ENCODE results near the gene MPZL1. TPM values are rescaled to one million over a fixed set of nuclear protein-coding genes. Genes with fewer than 3 reads are reported as not detected.

MPZL1 gene
- total RNA-seq, 2 experiments from 2014 or later, result 1.2 to 1.5 TPM

- CTCF ChIA-PET, result no interaction called here
- H3K27ac Mint-ChIP-seq, result no peak overlapping the region
Observed at GRCh38 chr1:167776151-167776550, 54.4 kb downstream of the MPZL1 start.

GRCh38 chr1:167776616-167777268, 55.0 kb downstream of the MPZL1 start:
- H3K27ac ChIP-seq (ENCODE audit: low read depth in 1 of 2, low read length in 2 of 2), result no peak overlapping the region
- no peaks in the 10 kb centered on the region for H3K27me3 ChIP-seq (ENCODE audit: control insufficient read depth in 1 of 2, insufficient read depth in 2 of 2, low read length in 2 of 2)
- ChIA-PET CTCF (no interaction called here), POLR2A (no interaction called here)
- no peaks in the 10 kb centered on the region for H3K27me3 Mint-ChIP-seq
- H3K4me3 ChIP-seq (ENCODE audit: low read length), result no peak overlapping the region
- intact Hi-C loops (cut with DNase I, micrococcal nuclease), result no loop called here
- H3K27ac Mint-ChIP-seq, result peak overlapping the region; percentile 19
- H3K36me3 Mint-ChIP-seq (ENCODE audit: low read depth), result peaks cover 44% of the 10 kb centered on the region
- peaks cover 0 to 3% of the 10 kb centered on the region in 2 experiments for H3K9me3 ChIP-seq (ENCODE audit: control insufficient read depth in 1 of 2, insufficient read depth in 1 of 2, low read length in 2 of 2)
- H3K4me3 Mint-ChIP-seq, result no peak overlapping the region
- no peaks in the 10 kb centered on the region for H3K36me3 ChIP-seq (ENCODE audit: insufficient read depth, low read length)
- peaks cover 13% of the 10 kb centered on the region for H3K4me1 Mint-ChIP-seq (ENCODE audit: low read depth)
- no peak for TF ChIP-seq CTCF (IDR thresholded peaks at IDR 0.05)
- H3K9me3 Mint-ChIP-seq, result no peaks in the 10 kb centered on the region
- H3K4me1 ChIP-seq (ENCODE audit: insufficient read depth, low read length), result no peaks in the 10 kb centered on the region
- ATAC-seq (ENCODE audit: poor library complexity), result no peak
- DNase-seq, result no peak

More at GRCh38 chr1:167776151-167776550, 54.4 kb downstream of the MPZL1 start:
- Histone ChIP-seq H3K27ac (ENCODE audit: low read depth in 1 of 2, low read length in 2 of 2) (no peak overlapping the region), H3K36me3 (ENCODE audit: insufficient read depth, low read length) (no peaks in the 10 kb centered on the region), H3K4me3 (ENCODE audit: low read length) (no peak overlapping the region), H3K9me3 (ENCODE audit: control insufficient read depth in 1 of 2, insufficient read depth in 1 of 2, low read length in 2 of 2) (peaks cover 0 to 5% of the 10 kb centered on the region in 2 experiments), H3K4me1 (ENCODE audit: insufficient read depth, low read length) (no peaks in the 10 kb centered on the region), H3K27me3 (ENCODE audit: control insufficient read depth in 1 of 2, insufficient read depth in 2 of 2, low read length in 2 of 2) (no peaks in the 10 kb centered on the region)
- no peak for ATAC-seq (ENCODE audit: poor library complexity)
- intact Hi-C loops (cut with DNase I, micrococcal nuclease), result no loop called here
- TF ChIP-seq CTCF (IDR thresholded peaks at IDR 0.05), result no peak
- no peaks in the 10 kb centered on the region for H3K27me3 Mint-ChIP-seq
- H3K36me3 Mint-ChIP-seq (ENCODE audit: low read depth), result peaks cover 42% of the 10 kb centered on the region
- no peak for DNase-seq
- H3K9me3 Mint-ChIP-seq, result no peaks in the 10 kb centered on the region
- POLR2A ChIA-PET, result no interaction called here
- peaks cover 13% of the 10 kb centered on the region for H3K4me1 Mint-ChIP-seq (ENCODE audit: low read depth)
- H3K4me3 Mint-ChIP-seq, result no peak overlapping the region

GRCh38 chr1:167777269-167777650, 55.5 kb downstream of the MPZL1 start:
- H3K9me3 ChIP-seq (ENCODE audit: control insufficient read depth in 1 of 2, insufficient read depth in 1 of 2, low read length in 2 of 2), result no peaks in the 10 kb centered on the region

More at GRCh38 chr1:167777269-167777650, 55.5 kb downstream of the MPZL1 start:
- peak overlapping the region; percentile 19 for H3K27ac Mint-ChIP-seq
- no peak for TF ChIP-seq CTCF (IDR thresholded peaks at IDR 0.05)
- H3K4me1 Mint-ChIP-seq (ENCODE audit: low read depth), result peaks cover 13% of the 10 kb centered on the region
- peaks cover 2% of the 10 kb centered on the region for H3K9me3 Mint-ChIP-seq
- ChIA-PET CTCF (no interaction called here), POLR2A (no interaction called here)
- Histone ChIP-seq H3K27me3 (ENCODE audit: control insufficient read depth in 1 of 2, insufficient read depth in 2 of 2, low read length in 2 of 2) (no peaks in the 10 kb centered on the region), H3K4me1 (ENCODE audit: insufficient read depth, low read length) (no peaks in the 10 kb centered on the region), H3K36me3 (ENCODE audit: insufficient read depth, low read length) (no peaks in the 10 kb centered on the region), H3K27ac (ENCODE audit: low read depth in 1 of 2, low read length in 2 of 2) (no peak overlapping the region), H3K4me3 (ENCODE audit: low read length) (no peak overlapping the region)
- ATAC-seq (ENCODE audit: poor library complexity) (no peak), DNase-seq (no peak)
- no peak overlapping the region for H3K4me3 Mint-ChIP-seq
- intact Hi-C loops (cut with DNase I, micrococcal nuclease), result no loop called here
- peaks cover 44% of the 10 kb centered on the region for H3K36me3 Mint-ChIP-seq (ENCODE audit: low read depth)
- no peaks in the 10 kb centered on the region for H3K27me3 Mint-ChIP-seq
